GM18868 (cell line): ENCODE data around the gene CCDC171.

ENCODE experiments used
- ATAC-seq: cut with Tn5 transposase; IDR thresholded peaks from one replicate; pipeline ENCODE4 v1.9.1; 2021; ENCODE audit warnings: mild to moderate bottlenecking, moderate library complexity; ENCODE audit not compliant: unreplicated experiment

The CCDC171 gene

DNA sequence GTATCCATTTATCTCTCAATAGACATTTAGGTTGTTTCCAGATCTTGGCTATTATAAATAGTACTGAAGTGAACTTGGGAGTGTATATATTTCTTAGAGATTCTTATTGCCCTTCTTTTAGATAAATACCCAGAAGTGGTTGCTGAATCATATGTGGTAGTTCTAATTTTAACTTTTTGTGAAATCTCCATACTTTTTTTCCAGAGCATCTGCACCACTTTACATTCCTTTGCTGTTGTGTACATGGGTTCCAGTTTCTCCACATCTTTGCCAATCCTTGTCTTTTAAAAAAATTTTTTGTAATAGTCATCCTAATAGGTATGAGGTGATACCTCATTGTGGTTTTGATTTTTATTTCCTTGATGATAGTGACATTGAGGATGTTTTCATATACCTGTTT, 303.7 kb downstream of the CCDC171 start:
- no peak for ATAC-seq

DNA sequence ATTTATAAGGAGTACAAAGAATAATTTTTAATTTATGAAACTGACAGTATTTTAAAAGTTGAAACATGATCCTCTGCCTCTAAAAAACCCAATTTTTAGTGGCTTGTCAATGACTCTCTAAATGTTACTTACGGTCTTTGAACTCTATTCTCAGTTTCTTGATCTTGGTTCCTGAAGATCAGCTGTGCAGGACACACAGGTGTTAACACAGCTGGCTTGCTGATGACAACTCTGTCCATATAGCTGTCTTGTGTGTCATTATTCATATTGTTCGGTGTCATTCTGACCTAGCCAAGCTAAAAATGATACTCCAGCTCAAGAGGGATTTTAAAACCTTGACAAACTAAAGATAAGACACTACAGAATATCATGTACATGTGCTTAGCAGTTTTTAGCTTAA, 314.5 kb downstream of the CCDC171 start:
- peak; percentile 71 for ATAC-seq

DNA sequence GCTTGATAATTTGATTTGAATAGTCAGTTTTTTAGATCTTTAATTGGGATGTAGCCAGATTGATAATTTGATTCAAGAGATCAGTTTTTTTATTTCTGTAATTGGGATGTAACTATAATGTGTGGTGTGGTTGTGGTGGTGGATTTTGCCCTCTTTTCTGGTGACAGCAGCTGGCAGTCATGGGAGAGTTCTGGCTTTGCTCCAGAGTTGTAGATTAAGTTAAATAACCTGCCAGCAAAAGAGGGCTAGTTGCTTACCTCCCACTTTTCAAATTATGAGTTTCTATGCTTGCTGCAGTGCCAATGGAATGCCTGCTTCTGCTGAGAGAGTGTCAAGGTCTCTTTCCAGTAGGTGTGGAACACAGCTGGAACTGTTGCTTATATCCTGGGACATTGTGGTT, 315.1 kb downstream of the CCDC171 start:
- no peak for ATAC-seq

DNA sequence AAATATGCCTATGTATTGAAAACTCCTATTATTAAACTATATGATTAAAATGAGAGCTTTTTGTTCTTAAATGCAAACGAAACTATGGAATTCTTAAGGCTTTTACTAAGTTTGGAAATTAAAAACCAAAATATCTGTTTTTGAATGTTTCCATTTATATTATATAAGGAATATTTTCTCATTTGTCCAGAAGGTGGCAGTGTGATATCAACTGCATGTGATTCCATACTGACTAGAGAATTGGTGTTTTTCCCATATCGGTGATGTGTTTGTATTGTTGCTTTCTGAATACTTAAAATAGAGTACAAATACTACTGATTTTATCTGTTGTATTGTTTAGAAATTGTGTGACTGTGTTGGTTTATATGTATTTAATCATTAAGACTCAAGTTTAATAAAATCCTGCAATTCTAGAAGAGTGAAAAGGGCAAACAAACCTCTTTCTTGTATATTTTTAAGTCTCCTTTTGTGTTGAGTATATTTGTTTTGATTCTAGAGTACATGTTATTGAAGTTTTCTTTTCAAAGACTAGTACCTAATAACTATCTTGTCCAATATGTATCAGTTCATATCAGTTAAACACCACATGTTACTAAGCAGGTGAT, 320.8 kb downstream of the CCDC171 start:
- ATAC-seq: peak; percentile 76

DNA sequence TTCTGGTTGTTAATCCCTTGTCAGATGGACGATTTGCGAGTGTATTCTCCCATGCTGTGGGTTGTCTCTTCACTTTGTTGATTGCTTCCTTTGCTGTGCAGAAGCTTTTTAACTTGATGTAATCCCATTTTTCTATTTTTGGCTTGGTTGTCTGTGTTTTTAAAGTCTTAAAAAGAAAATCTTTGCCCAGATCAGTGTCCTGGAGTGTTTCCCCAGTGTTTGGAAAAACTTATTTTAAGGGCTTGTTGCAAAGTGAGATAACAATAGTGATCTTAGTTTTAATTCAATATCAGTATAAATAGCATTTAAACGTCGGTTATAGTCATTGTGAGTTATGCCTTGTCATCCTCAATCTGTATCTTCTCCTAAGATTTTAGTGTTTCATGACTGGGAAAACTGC, 329.5 kb downstream of the CCDC171 start:
- ATAC-seq: no peak

DNA sequence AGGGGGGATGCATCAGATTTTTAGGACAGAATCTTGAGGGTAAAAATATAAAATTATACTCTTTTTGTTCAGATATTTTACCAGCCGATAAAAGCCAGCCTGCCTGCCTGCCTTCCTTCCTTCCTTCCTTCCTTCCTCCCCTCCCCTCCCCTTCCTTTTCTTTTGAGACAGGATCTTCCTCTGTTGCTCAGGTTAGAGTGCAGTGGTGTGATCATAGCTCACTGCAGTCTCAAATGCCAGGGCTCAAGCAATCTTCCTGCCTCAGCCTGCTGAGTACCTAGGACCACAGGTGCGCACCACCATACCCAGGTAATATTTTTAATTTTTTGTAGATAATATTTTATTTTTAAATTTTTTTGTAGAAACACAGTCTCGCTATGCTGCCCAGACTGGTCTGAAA, 330.0 kb downstream of the CCDC171 start:
- ATAC-seq: no peak

DNA sequence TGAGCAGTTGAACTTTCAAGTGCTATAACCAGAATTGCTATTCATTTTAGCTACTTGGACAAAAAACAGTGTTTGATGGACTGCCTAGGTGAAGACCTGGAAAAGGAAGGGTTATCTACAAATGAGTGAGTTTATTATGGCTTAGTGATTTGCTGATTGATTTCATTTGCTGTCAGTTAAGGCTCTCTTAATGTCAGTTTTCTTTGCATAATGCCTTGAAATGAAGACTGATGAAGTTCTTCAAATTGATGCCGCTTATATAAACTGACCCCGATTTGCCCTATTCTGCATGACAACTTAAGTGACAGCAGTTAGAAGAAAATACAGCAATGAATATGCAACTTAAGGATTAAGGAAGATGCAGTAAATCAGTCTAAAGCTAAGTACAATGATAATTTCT, 332.6 kb downstream of the CCDC171 start:
- no peak for ATAC-seq

DNA sequence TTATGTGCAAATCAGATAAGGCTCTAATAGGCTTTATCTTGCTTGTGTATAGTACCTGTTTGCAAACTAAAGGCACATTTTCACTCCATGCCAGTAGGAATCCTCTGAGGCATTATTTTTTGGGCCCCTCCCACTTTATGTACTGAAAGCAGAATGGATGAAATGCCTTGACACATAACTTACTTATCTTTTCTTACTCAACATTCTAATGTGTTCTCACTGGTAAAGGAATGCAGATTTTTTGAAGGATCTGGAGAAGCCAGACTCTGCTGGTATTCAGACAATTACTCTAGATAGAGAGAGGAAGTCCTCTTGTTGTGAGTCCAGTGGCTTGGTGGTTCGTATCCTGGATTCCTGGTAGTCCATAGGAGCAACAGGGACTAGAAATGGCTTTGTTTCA, 336.7 kb downstream of the CCDC171 start:
- ATAC-seq: no peak

DNA sequence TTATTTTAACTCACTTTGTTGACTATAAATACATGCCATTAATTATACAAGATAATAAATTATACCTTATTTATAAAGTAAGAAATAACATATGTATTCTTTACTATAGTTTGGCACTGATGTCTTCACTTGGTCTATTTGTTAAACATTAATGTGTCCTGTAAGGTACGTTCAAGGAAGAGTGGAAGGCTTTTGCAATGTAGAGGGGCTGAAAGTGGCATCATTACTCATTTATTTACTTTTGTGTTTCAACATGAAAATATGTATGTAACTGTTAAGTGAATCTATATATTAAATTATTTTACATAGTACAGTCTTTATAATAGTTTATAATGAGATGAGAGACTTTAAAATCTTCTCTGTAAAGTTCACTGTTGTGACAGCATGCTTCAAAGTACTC, 348.7 kb downstream of the CCDC171 start:
- no peak for ATAC-seq

DNA sequence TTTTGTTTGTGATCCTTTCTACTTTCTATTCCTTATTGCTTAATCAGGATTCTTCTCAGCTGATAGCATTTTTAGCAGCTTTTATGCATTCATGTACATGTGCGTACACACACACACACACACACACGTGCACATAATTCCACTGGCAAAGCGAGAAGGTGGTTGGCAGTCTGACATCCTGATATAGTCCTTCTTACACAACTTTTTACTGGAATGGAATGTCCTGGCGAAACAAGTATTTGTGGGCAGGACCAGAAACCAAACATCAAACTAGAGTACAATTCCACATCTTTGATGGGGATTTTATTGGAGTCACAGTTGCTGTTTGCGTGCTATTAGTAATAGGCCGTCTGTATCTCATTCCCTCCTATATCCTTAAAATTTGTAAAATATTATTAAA, 356.5 kb downstream of the CCDC171 start:
- ATAC-seq: no peak

DNA sequence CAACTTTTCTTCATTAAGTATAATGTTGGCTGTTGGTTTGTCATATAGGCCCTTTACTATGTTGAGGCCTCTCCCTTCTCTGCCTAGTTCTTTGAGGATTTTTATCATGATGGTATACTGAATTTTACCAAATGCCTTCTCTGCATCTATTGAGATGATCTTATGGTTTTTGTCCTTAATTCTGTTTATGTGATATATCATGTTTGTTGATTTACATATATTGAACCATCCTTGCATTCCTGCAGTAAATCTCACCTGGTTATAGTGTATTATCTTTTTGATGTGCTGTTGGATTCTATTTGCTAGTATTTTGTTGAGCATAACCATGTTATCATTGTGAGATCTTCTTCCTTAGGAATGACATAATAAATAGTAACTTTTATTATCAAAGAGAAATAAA, 362.9 kb downstream of the CCDC171 start:
- no peak for ATAC-seq

DNA sequence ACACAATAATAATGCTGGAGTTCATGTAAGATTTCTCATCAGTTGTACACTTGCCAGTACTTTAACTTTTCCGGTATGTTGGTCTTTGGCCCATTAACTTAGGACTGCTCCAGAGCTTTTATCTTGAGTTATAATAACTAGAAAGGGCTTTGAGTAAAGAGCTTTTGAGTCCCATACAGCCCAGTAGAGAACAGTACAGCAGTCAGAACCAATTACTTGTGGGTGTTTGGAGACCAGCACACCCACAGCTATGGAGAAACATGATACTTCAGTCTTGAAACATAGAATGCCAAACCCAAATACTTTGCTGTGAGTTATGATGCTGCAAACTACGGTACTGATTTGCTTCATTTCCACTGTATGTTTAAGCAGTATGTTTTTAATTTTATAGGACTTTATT, 374.3 kb downstream of the CCDC171 start:
- ATAC-seq: no peak

DNA sequence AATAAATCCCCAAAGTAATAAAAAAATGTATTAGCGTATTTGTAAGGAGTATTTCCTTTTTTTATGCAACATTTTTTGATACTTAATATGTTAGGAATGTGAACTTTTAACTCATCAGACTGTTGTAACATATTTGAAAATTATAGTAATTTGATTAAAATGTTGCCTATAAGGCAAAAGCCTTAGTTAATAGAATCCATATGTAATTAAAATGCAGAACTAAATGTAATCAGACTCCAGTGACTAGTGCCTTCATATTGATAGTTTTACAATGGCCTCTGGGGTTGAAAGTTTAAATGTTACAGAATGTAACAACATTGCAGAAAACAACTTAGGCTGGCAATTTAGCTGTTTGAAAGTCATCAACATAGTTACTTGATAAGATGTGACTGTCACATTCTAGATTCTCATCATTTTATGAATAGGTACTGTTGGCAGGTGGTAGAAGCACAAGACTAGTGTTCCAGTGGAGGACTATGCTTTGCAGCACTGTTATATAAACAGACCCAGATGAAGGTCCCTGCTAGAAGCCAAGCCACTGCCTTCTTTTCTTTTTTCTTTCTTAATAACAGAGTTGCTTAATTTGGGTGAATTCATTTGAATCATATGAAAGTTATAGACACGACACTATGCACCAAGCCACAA, 382.9 kb downstream of the CCDC171 start:
- ATAC-seq: no peak

DNA sequence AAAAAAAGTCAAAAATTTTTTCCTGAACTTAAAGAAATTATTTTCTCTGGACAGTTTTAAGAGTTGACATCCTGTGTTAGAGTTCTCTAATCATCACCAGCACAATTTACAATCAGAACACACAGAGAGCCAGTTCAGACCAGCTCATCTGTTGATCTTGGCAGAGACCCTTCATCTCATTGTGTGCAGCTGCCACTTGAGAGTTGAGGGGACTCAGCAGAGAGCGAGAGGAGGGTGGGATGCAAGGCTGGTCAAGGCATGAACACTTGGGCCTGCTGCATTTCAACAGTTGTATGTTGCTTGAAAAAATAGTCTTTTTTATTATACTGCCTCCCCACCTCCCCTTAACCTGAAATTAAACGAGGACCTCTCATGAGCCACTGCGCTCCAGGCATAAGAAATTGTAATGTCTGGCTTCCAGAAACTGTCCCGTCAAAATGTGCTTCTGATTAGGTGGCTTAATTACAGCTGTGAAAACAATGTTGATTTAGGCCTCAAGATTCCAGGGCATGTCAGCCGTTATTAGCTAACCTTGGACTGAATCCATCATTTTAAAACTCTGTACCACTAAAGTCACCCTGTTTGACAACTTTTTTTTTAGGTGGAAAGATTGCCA, 383.6 kb downstream of the CCDC171 start:
- ATAC-seq: no peak

DNA sequence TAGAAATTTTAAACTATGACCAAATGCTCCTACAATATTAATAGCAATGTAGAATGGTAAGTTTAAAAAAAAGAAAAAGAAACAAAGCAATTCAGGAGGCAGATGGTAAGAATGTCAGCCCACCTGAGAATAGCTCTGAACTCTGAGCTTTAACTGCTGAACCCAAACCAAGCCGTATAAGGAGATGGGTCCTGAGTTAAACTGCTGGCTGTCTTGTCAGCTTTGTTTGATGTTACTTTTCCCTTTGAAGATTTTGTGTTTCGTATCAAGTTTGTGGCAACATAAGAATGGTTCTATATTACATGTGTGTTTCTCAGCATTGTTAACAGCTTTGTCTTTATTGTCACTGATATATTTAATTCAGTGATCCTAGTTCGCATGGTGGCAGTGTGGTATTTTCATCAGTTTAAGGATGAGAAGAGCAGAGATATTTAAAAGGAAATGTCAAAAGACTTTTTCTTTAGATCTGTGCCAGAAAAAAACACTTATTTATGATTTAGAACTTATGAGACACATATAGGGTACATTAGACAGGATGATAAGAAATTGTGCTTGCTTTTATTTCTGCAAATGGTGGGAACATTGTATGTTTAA, 390.1 kb downstream of the CCDC171 start:
- ATAC-seq: no peak

DNA sequence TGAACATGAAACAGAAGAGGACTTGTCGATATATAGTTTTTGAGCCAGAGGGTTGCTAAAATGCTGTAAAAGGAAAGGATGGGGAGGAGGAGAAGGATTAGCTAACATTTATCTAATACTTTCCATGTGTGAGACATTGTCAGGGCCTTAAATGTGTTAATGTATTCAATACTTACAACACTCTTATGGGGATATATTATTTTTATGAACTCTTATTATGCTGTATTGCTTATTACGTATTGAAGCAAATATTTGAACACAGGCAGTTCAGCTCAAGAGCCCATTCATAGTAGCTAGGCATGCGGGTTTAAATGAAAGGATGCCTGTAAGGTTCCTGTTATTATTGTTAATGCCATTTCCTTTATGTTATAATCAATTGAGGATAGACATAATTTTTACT, 391.5 kb downstream of the CCDC171 start:
- ATAC-seq: no peak

DNA sequence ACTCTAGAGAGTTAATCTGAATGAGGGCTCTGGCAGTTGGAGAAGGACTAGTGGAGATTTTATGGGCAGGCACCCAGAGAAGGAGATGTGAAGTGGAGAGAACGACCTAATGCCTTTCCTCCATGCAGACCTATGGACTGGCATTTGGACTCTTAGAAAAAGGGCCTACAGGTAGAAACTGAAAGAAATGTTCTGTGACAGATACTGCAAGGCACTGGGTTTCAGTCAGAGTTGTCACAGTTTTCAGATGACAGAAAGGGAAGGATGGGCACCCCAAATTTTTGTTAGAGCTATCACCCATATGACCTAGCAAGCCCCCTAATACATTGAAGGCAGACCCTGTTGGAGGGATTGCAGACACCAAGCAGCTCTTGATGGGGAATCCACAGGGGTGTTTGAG, 406.8 kb downstream of the CCDC171 start:
- ATAC-seq: no peak

DNA sequence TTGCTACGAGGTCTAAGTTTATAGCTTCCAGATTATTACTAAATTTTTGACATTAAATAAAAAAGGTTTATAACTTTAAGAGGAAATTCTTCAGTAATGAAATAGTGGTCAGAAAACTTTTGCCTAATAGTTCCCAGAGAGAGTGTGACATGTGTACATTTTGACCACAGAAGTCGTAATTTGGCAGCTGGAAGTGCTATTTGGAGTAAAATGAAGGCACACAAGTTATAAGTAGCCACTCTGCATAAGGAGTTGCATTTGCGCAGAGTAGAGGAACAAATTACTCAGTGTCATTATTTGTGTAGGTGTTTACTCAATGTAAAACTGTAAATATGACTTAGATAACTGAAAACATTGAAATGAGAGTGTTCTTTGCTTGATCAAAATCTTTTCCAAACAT, 408.4 kb downstream of the CCDC171 start:
- no peak for ATAC-seq

DNA sequence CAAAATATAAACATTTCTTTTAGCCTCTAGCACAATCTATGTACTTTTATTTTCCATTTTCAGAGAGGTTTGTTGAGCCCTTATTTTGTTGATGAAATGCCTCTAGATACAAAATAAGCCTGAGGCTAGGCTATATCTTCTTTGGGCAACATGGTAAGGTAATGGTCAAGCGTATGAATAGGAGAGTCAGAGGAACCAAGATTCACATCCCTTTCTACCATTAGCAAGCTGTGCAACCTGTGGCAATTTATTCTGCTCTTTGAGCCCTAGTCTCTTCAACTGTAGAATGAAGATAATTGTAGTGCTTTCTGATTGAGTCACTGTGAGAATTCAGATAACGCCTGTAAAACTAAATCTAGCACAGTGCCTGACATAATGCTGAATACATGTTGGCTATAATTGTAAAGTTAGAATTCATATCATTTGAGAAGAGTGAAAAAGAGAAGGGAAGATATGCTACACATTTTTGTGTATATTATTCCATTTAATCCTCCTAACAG, 412.5 kb downstream of the CCDC171 start:
- no peak for ATAC-seq

DNA sequence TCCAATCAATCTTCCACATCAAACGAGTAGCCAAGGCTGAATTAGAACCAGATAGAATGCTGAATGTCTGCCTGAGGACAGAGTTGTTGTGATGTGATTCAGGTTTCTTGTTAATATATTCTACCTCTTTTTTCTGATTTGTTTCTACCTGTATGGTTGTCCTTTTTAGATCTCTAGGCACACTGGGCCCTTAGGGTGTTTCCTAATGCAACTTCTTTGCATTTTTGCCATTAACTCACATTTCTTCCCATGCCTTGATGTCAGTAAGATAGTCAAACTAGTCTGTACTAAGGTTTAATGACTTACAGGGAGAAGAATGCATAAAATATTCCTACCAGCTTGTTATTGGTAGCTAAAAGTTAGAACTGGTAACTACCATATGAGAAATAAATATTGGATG, 413.6 kb downstream of the CCDC171 start:
- ATAC-seq: no peak

DNA sequence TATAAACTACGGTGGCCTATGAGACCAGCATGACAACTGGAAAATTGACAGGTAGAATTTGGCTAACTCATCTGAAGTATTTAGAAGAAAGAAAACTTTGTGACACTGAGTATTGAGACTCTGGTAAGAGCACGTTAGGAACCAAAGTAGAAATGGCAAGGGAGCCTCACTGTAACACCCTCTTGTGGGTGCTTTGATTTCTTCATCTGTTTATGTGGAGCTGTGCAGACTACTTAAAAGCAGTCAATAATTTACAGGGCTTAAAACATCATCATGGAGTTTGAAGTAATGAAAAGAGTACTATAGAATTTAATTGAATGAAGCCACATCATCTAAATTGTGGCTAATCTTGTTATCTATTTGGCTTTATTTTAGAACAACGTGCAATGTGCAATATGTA, 414.2 kb downstream of the CCDC171 start:
- no peak for ATAC-seq

DNA sequence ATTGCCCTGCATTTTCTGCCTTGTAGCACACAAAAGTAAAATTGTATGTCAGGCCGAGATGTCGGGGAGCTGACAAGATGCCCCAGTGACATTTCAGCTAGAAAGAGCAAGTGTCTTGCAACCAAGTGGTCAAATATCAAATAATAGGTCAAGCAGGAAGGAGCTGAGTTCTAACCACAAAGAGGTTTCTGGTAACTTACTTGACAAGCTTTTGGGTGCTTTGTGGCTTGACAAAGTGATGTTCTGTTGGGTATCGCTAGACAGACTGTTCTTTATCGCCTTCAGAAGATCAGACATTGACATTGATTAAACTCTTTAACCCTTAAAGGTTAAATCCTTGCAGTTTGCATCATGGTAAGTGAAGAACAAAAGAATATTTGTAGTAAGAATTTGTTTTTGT, 419.9 kb downstream of the CCDC171 start:
- no peak for ATAC-seq
